Transverse colon (tissue), 4 donors: ENCODE measurements around the gene SLC7A14. TPM values are rescaled to one million over a fixed set of nuclear protein-coding genes. Genes with fewer than 3 reads are reported as not detected.

Experiments used
- DNase-seq: peaks from one replicate; pipeline ENCODE4 v3.0.0-alpha.2; 2019
- H3K27ac ChIP-seq, 4 donors: fragments of 200-600 bp; sonication (generic); 2 replicates each; pipeline ENCODE4 v1.5.1; 2016 to 2018; ENCODE audit warnings: inconsistent platforms in 4 of 4
- H3K27me3 ChIP-seq: fragments of 200-600 bp; sonication (generic); 2 replicates; pipeline ENCODE4 v1.5.1; 2017; ENCODE audit warnings: inconsistent platforms
- H3K36me3 ChIP-seq, 4 donors: fragments of 200-600 bp; sonication (generic); 2 replicates each; pipeline ENCODE4 v1.5.1; 2017 to 2019; ENCODE audit warnings: inconsistent platforms in 4 of 4
- H3K4me1 ChIP-seq, 4 donors: fragments of 200-600 bp; sonication (generic); 2 replicates each; pipeline ENCODE4 v1.5.1; 2017 to 2020; ENCODE audit warnings: inconsistent platforms in 4 of 4
- H3K4me3 ChIP-seq, 4 donors: fragments of 200-600 bp; sonication (generic); 1 replicate in 1 of 4; 2 replicates in 3 of 4; pipeline versions ENCODE4 v1.5.1 to v1.6.1; 2017 to 2019; ENCODE audit warnings: inconsistent platforms in 4 of 4
- H3K9me3 ChIP-seq, 2 donors: fragments of 200-600 bp; sonication (generic); 2 replicates each; pipeline ENCODE4 v1.5.1; 2017 to 2019; ENCODE audit warnings: inconsistent platforms in 2 of 2
- CTCF ChIP-seq, 5 experiments: fragments of 200-600 bp in 3 of 5; fragments of 450-650 bp in 2 of 5; sonication (generic) in 3 of 5; IDR thresholded peaks; 1 replicate in 2 of 5; 2 replicates in 3 of 5; pipeline ENCODE4 v1.5.1; 2016 to 2017; ENCODE audit warnings: antibody characterized with exemption in 5 of 5, inconsistent platforms in 3 of 5, mild to moderate bottlenecking in 2 of 5, moderate library complexity in 1 of 5
- EP300 ChIP-seq: sonication (generic); formaldehyde crosslinking; IDR thresholded peaks from one replicate; pipeline ENCODE4 v1.6.1; 2017; ENCODE audit warnings: antibody characterized with exemption, low read depth
- POLR2A ChIP-seq: fragments of 450-650 bp; IDR thresholded peaks from one replicate; pipeline ENCODE4 v1.6.1; 2016; ENCODE audit warnings: antibody characterized with exemption, mild to moderate bottlenecking, moderate library complexity
- POLR2AphosphoS5 ChIP-seq, 3 donors: sonication (generic); formaldehyde crosslinking; IDR thresholded peaks; one replicate each; pipeline ENCODE4 v1.6.1; 2016; ENCODE audit warnings: antibody characterized with exemption in 3 of 3
- WGBS, 2 donors: methylation state at CpG; one replicate each; pipeline ENCODE4 v1.1.5; 2018; ENCODE audit warnings: low coverage in 1 of 2; 5-methylcytosine and 5-hydroxymethylcytosine counted together
- in situ Hi-C, 4 donors: fragments of 200-750 bp; cut with MboI; loops; one replicate each; pipeline versions ENCODE4 v1.15.0 to v1.15.1; 2017; ENCODE audit warnings: low sequenced_read_pairs in 3 of 4, low pct_ligation_motif_present in 1 of 4, low pct_unique_long_range_greater_than_20kb in 1 of 4
- intact Hi-C: fragments of 100-400 bp; cut with DNase I; formaldehyde crosslinking; loops from one replicate; pipeline ENCODE4 v1.15.1; 2023; ENCODE audit warnings: low total_unique reads
- total RNA-seq, 4 donors: library from RNA; depleted of rRNA; stranded (reverse); fragments of >200 nt; gene quantifications; one replicate each; pipeline ENCODE4 v1.1.0, GENCODE V29; 2016

The SLC7A14 gene
- total RNA-seq, 4 donors from 2014 or later = 0.48 to 0.80 (median 0.72) TPM

- H3K9me3 ChIP-seq = no peaks in the 10 kb centered on the region
- TF ChIP-seq POLR2AphosphoS5 (IDR thresholded peaks at IDR 0.05) = no peak
- no peak for TF ChIP-seq CTCF (IDR thresholded peaks at IDR 0.05)
- TF ChIP-seq EP300 = no peak
- no peak for TF ChIP-seq POLR2A
- in situ Hi-C loops (no loop called here), intact Hi-C loops (no loop called here)
- H3K36me3 ChIP-seq = no peaks in the 10 kb centered on the region
- no peak overlapping the region for H3K27ac ChIP-seq
- 74 to 79% methylated on average over 2 of the region's 2 CpGs for WGBS, 2 donors
- H3K4me1 ChIP-seq = no peaks in the 10 kb centered on the region
- H3K27me3 ChIP-seq = peaks cover 4% of the 10 kb centered on the region
- H3K4me3 ChIP-seq = no peak overlapping the region
- no peak for DNase-seq
Measured at GRCh38 chr3:170513642-170514041, 72.2 kb downstream of the SLC7A14 start.

DNA sequence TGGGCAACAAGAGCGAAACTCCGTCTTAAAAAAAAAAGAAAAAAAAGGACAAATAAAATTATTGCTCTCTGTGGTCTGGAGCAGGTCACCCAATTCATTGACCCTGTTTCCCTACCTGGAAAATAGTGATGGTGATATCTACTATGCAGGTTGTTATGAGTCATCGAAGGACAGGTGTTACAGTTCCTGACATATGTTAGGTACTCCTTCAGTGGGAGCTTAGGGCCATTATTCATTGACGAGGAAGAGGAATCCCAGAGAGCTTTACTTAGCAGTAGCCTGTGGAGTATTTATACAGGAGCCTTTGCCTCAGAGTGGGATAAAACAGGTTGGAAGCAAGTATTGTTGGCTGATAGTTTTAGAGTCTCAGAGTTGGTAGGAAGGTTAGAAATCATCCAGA lies 74.5 kb downstream of the SLC7A14 start:
- Histone ChIP-seq H3K4me1 (no peaks in the 10 kb centered on the region), H3K27ac (no peak overlapping the region), H3K27me3 (no peaks in the 10 kb centered on the region), H3K4me3 (no peak overlapping the region), H3K36me3 (no peaks in the 10 kb centered on the region), H3K9me3 (no peaks in the 10 kb centered on the region)
- intact Hi-C loops (no loop called here), in situ Hi-C loops (no loop called here)
- DNase-seq = no peak
- TF ChIP-seq EP300 = no peak
- no peak for TF ChIP-seq CTCF (IDR thresholded peaks at IDR 0.05)
- no peak for TF ChIP-seq POLR2AphosphoS5 (IDR thresholded peaks at IDR 0.05)
- TF ChIP-seq POLR2A = no peak
- WGBS, 2 donors = 60 to 79% methylated on average over 2 to 4 of the region's 4 CpGs

GRCh38 chr3:170508839-170509238 lies 77.0 kb downstream of the SLC7A14 start:
- Histone ChIP-seq H3K4me3 (no peak overlapping the region), H3K36me3 (no peaks in the 10 kb centered on the region), H3K27me3 (no peaks in the 10 kb centered on the region), H3K9me3 (no peaks in the 10 kb centered on the region), H3K27ac (no peak overlapping the region), H3K4me1 (no peaks in the 10 kb centered on the region)
- TF ChIP-seq EP300 (no peak), POLR2AphosphoS5 (IDR thresholded peaks at IDR 0.05) (no peak), POLR2A (no peak), CTCF (IDR thresholded peaks at IDR 0.05) (no peak)
- in situ Hi-C loops (no loop called here), intact Hi-C loops (no loop called here)
- WGBS, 2 donors = 85% methylated on average over 4 of the region's 4 CpGs; no CpG with 5 or more reads in 1 of the 2 donors
- DNase-seq = no peak

- Histone ChIP-seq H3K27me3 (no peaks in the 10 kb centered on the region), H3K27ac (no peak overlapping the region), H3K4me3 (no peak overlapping the region), H3K4me1 (no peaks in the 10 kb centered on the region), H3K36me3 (no peaks in the 10 kb centered on the region), H3K9me3 (no peaks in the 10 kb centered on the region)
- TF ChIP-seq POLR2AphosphoS5 (IDR thresholded peaks at IDR 0.05) (no peak), POLR2A (no peak), CTCF (IDR thresholded peaks at IDR 0.05) (no peak), EP300 (no peak)
- DNase-seq = no peak
- intact Hi-C loops (no loop called here), in situ Hi-C loops (no loop called here)
- WGBS, 2 donors = 95 to 96% methylated on average over 3 to 5 of the region's 5 CpGs
Measured at GRCh38 chr3:170508291-170508690, 77.6 kb downstream of the SLC7A14 start.
